DMS79 treated with DMSO at 0.1 percent for 48 hours (cell line): ENCODE results near the gene PADI1.

Source experiments
- DNase-seq: peaks from one replicate; lab custom pipeline; 2025; lab: John Stamatoyannopoulos, UW

The PADI1 gene

DNA sequence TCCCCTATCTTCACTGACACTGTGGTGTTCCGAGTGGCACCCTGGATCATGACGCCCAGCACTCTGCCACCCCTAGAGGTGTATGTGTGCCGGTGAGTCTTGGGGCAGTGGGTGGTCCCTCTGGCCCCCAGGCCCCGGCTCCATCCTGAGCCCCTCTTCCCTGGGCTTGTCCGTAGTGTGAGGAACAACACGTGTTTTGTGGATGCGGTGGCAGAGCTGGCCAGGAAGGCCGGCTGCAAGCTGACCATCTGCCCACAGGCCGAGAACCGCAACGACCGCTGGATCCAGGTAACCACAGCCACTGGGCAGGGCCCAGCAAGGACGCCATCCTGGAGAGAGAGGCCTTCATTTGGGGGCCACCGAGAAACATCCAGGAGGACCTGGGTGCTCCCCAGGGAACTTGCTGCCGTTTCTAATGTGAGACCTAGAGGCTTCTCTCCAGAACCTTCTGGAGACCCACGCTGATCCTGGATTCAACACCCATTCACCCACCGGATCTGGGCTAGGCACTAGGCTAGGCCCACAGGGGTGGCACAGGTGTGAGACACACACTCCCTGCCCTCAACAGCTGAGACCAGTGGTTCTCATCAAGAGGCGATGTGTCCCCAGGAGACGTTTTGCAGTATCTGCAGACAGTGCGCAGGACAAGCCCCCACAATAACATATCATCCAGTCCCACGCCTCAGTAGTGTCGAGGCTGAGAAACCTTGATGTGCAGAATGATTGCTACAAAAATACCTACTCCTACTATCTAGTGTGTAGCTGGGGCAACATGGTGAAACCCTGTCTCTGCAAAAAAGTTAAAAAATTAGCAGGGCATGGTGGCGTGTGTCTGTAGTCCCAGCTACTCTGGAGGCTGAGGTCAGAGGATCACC, 66.2 kb downstream of the PADI1 start:
- no peak for DNase-seq

- DNase-seq = no peak
Observed at GRCh38 chr1:17272066-17272465, 67.1 kb downstream of the PADI1 start.

- DNase-seq = no peak
Observed at GRCh38 chr1:17272646-17273045, 67.7 kb downstream of the PADI1 start.

GRCh38 chr1:17273096-17273495, 68.2 kb downstream of the PADI1 start:
- DNase-seq = no peak

GRCh38 chr1:17274186-17275170, 69.5 kb downstream of the PADI1 start:
- peak; percentile 39 for DNase-seq

GRCh38 chr1:17276568-17276967, 71.6 kb downstream of the PADI1 start:
- no peak for DNase-seq

DNA sequence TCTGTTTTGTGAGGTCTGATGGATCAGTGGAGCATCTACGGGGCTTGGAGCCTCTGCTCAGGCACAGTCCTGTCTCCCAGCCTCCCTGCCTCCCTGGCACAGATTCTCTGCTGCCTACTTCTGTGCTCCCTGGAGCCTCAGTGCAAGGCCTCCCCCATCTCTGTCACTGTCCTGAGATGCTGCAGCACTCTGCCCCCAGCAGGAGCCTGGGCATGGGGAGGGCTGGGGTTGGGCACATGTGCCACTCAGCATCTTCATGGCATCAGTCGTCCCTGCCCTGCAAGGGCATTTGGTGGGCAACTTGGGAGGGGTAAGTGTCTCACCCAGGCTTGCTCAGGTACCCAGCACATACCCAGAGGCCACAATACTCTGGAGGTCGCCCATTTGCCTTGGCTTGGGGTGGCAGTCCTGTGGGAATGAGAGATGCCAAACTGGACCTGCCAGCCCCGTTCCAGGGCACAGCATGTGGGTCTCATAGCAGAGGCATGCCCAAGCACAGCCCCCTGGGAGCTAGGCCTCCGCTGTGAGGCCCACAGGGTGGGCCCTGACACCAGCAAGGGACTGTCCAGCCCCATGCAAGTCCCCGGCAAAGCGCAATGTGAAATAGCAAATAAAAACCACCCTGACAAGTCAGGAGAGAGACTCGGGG, 72.7 kb downstream of the PADI1 start:
- no peak for DNase-seq

DNA sequence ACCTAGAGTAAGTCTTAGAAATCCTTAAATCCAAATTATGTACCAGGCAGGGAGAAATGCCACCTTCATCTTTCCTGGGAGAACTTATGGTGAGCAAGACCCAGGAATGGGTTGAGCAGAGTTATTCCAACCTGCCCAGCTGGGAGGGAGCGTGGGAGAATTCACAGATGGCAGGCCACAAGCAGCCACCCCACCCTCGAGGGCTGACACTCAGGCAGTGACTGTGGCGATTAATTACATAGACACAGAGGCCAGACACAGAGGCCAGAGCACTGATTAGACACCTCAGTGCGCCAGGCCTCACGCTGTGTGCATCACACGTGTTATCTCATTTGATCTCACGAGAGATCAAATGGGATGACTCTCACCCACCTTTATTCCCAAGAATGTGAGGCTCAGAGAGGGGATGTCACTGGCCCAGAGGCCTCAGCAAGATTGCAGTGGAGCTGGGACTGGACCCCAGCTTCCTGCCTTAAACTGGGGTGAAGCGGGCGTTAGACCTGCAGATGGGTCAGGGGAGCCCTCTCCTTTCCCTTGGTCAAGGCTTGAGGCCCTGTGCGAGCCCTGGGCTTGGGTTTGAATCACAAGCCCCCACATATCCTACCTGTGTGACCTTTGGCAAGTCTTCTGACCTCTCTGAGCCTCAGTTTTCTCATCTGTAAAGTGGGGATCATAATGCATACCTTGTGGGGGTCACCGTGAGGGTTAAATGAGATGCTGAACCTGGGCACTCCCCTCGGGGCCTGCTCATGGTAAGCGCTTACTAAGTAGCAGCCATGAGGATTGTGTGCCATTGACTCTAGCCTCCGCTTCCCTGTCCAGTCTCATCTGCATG, 74.3 kb downstream of the PADI1 start:
- no peak for DNase-seq

DNA sequence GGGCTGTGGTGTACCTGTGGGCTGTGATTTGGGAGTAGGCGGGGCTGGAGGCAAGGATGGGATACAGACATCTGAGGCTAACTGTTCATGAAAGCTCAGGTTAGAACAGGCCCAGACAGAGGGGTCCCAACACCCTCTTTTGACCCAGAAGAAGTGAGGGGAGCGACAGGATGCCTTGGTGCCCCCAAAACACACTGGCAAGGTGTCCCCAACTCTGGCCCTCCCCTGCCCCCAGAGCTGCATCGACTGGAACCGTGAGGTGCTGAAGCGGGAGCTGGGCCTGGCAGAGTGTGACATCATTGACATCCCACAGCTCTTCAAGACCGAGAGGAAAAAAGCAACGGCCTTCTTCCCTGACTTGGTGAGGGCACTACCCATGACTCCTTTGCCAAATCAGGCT, 75.5 kb downstream of the PADI1 start:
- DNase-seq = no peak

- DNase-seq = no peak
Observed at GRCh38 chr1:17280894-17281293, 76.0 kb downstream of the PADI1 start.

DNA sequence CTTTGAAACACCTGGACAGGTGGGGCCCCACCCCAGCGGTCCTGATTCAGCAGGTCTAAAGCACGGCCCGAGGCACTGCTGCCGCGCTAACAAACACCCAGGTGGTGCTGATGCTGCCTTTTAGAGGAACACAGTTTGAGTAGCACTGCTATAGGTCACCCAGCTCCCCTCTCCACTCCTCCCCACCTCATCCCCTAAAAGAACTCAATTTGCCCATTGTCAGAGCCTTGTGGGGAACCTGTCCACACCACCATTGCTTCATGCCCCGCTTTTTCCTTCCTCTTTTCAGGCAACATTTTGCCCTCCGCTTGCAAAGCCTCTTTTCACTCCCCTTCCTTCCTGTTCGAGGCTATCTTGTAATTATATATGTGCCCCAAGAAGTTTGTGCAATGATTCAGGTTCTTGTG, 76.8 kb downstream of the PADI1 start:
- DNase-seq = no peak

- no peak for DNase-seq
Observed at GRCh38 chr1:17282836-17283235, 77.9 kb downstream of the PADI1 start.

- no peak for DNase-seq
Observed at GRCh38 chr1:17286646-17287045, 81.7 kb downstream of the PADI1 start.

- DNase-seq = no peak
Observed at GRCh38 chr1:17287130-17287776, 82.3 kb downstream of the PADI1 start.

DNA sequence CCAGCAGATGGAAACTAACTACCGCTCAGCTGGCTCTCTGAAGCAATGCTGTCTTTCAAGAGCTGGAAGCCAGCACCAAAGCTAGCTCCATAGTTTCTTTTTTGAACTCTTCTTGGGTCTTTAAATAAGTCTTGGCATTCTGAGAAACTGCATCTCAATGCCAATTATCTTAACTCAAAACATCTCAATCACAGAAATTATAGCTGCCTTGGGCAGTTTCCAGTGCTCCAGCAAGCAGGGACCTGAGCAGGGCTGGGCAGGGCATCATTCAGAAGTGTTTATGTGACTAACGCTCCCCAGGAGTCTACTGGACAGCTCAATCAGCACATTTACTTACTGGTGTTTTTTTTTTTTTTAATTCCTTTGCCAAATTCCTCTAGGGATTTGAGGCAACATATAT, 84.8 kb downstream of the PADI1 start:
- DNase-seq = no peak

DNA sequence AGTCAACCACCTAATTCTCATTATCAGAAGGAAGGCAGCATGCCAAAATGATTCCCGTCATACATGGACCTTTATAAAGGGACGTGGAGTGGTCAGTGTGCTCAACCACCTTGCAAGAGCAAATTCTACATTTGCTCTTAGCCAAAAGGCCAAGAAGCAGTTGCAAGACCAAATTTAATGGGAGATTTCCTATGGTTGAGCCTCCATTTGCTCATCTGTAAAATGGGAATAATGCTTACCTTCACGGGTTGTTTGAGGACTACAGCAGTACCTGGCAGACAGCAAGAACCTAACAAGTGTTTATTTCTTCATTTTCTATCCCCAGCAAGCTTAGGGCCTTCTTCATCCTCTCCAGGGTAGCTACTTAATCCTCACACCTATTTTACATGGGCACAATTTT, 85.6 kb downstream of the PADI1 start:
- no peak for DNase-seq

DNA sequence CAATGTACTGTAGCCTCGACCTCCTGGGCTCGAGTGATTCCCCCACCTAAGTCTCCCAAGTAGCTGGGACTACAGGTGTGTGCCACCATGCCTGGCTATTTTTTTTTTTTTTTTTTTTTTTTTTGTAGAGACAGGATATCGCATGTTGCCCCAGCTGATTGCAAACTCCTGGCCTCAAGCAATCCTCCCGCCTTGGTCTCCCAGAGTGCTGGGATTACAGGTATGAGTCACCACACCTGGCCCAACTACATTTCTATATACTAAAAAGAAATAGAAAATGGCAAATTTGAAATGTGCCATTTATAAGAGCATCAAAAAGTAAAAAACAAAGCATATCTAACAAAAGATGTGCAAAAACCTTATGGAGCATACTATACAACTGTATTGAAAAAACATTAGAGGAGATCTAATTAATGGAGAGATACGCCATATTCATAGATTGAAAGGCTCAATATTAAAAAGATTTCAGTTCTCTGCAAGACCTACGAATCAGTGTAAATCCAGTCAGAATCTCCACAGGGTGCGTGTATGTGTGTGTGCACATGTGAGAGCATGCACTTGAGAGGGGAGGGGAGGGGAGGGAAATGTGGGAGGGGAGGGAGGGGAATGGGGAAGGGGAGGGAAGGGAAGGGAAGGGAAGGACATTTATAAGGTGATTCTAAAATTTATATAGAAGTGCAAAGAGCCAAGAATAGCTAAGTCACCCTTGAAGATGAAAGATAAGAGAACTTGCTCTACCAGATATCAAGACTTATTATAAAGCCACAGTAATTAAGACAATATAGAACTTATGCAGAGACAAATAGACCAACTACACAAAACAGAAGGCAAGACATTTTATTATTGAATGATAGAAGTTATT, 87.6 kb downstream of the PADI1 start:
- DNase-seq = no peak

- no peak for DNase-seq
Observed at GRCh38 chr1:17293681-17294425, 88.9 kb downstream of the PADI1 start.

DNA sequence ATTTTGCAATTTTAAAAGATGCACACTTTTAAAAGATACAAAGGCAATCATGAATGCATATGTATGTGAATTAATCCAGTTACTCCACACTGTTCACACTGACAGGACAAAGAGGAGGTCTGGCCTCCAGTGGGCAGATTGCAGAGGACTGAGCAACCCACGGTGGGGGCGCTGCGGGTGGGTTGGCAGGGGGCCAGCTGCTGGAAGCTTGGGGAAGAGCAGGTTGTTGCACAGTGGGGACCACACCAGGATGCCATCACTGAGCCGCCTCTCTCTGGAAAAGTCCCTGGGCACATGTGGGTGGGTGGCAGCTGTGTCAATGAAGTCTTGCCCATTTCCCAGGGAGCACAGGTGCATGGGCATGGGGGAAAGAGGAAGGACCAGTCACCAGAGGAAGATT, 90.4 kb downstream of the PADI1 start:
- DNase-seq = no peak
